Measurements from ENCODE around the gene SETX. TPM values are rescaled to one million over a fixed set of nuclear protein-coding genes. Genes with fewer than 3 reads are reported as not detected.

SETX gene
- total RNA-seq, 2 experiments from 2014 or later: 67.9 to 79.2 TPM

DNA sequence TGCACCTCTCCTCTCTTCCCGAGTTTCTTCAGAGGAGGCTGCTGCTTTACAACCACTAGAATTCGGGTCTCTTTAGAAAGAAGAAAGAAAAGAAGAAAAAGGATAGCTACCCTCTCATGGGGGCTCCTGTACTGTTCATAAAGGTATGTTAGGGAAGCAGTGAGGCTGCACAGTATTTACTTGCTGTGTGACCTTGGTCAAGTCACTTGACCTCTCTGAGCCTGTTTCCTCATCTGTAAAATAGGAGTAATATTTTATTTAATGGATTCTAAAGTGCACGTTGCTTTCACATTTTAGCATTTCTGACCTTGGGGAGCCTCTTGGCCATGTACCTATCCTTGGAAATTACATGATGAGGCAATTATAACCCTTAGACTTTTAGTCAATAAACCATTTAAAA lies 88.8 kb downstream of the SETX start:
- H3K4me2 ChIP-seq (ENCODE audit: low read length): no peak overlapping the region
- BruUV-seq (replicated peaks): no TSS peak
- H3K4me3 ChIP-seq (ENCODE audit: low read depth, low read length, poor library complexity, severe bottlenecking): no peak overlapping the region
- peaks cover 94% of the 10 kb centered on the region for H3K36me3 ChIP-seq (ENCODE audit: insufficient read depth, low read length)
- no peaks in the 10 kb centered on the region; the same call in 1 of the 2 replicates for H4K20me1 ChIP-seq (ENCODE audit: insufficient read depth, low read length)
- ChIA-PET POLR2A (no interaction called here), CTCF (ENCODE audit: unreplicated experiment) (no interaction called here)
- no peaks in the 10 kb centered on the region for H3K9me2 ChIP-seq (ENCODE audit: insufficient read depth, low read length)
- H3K27ac ChIP-seq (ENCODE audit: low read depth, low read length, poor library complexity, severe bottlenecking): no peak overlapping the region
- 0 out of 2 replicates have a peak, but pooled peaks cover 8% of the 10 kb centered on the region for H3K9me3 ChIP-seq (ENCODE audit: low read length)
- DNase-seq (ENCODE audit: low spot score): no peak
- H3K79me2 ChIP-seq (ENCODE audit: insufficient read depth, low read depth, low read length): no peaks in the 10 kb centered on the region
- H2AFZ ChIP-seq (ENCODE audit: low read length): no peak overlapping the region
- TF ChIP-seq CTCF (conservative IDR thresholded peaks at IDR 0.05; ENCODE audit: low read length) (no peak), EZH2phosphoT487 (IDR thresholded peaks at IDR 0.05; ENCODE audit: borderline replicate concordance, low read depth, low read length) (no peak)
- H3K4me1 ChIP-seq (ENCODE audit: insufficient read depth, low read length, poor library complexity, severe bottlenecking): peaks cover 7% of the 10 kb centered on the region
- intact Hi-C loops (cut with micrococcal nuclease; ENCODE audit: unreplicated experiment): loop anchor here (5.0 kb wide), 1 partner anchor 116 kb away; no protein-coding TSS in a partner anchor

GRCh38 chr9:132260846-132261245 lies 93.9 kb downstream of the SETX start:
- DNase-seq (ENCODE audit: low spot score): no peak
- Histone ChIP-seq H3K4me1 (ENCODE audit: insufficient read depth, low read length, poor library complexity, severe bottlenecking) (peaks cover 15% of the 10 kb centered on the region), H4K20me1 (ENCODE audit: insufficient read depth, low read length) (no peaks in the 10 kb centered on the region), H3K9me2 (ENCODE audit: insufficient read depth, low read length) (no peaks in the 10 kb centered on the region), H3K9me3 (ENCODE audit: low read length) (no peaks in the 10 kb centered on the region), H3K79me2 (ENCODE audit: insufficient read depth, low read depth, low read length) (no peaks in the 10 kb centered on the region), H2AFZ (ENCODE audit: low read length) (no peak overlapping the region), H3K4me3 (ENCODE audit: low read depth, low read length, poor library complexity, severe bottlenecking) (no peak overlapping the region), H3K4me2 (ENCODE audit: low read length) (no peak overlapping the region), H3K27ac (ENCODE audit: low read depth, low read length, poor library complexity, severe bottlenecking) (no peak overlapping the region), H3K36me3 (ENCODE audit: insufficient read depth, low read length) (peaks cover 45% of the 10 kb centered on the region)
- intact Hi-C loops (cut with micrococcal nuclease; ENCODE audit: unreplicated experiment): no loop called here
- ChIA-PET CTCF (ENCODE audit: unreplicated experiment) (no interaction called here), POLR2A (no interaction called here)
- no TSS peak for BruUV-seq (replicated peaks)
- no peak for TF ChIP-seq CTCF (conservative IDR thresholded peaks at IDR 0.05; ENCODE audit: low read length)
- TF ChIP-seq EZH2phosphoT487 (IDR thresholded peaks at IDR 0.05; ENCODE audit: borderline replicate concordance, low read depth, low read length): no peak

DNA sequence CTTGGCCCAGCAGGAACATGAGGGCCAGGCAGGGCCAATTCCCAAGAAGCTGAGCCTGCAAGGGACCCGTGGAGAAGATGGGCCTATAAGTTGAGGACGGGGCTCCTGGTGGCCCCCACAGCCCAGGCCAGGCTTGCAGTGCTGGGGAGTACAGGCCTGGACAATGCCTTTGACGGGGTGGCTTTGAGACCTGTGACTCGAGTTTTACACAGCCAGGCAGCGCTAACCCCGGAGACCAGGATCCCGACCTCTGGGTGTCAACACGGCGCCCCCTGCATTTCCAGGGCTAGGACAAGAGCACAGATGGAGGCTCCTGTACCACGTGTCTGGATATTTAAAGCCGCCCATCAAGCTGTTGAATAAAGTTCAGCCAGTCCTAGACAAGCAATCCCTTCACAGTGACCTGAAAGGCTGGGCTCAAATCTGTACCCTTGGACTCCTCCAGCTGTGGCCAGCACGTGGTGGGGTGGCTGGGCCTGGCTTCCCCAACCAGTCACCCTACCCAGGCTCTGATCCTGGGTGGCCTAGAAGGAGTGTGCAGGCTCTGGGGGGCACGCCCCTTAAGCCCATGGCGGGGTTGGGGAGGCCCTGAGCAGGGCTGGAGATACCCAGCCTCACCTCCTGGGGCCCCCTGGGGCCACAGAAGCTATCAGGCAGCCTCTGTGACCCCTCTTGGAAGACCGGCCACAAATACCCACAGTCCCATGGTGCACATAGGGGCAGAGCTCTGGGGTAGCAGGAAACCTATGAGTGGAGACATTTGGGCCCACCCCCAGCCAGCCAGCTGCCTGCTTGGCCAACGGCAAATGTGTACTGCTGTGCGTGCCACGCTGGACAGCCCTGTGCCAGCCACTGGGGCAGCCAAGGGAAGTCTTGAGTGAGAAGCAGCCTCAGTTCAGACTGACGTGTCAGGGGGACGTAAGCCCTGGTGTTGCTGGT lies 104.2 kb downstream of the SETX start:
- H3K79me2 ChIP-seq (ENCODE audit: insufficient read depth, low read depth, low read length): no peaks in the 10 kb centered on the region
- TF ChIP-seq EZH2phosphoT487 (IDR thresholded peaks at IDR 0.05; ENCODE audit: borderline replicate concordance, low read depth, low read length) (no peak), CTCF (conservative IDR thresholded peaks at IDR 0.05; ENCODE audit: low read length) (no peak)
- no peak overlapping the region for H2AFZ ChIP-seq (ENCODE audit: low read length)
- no peak overlapping the region for H3K27ac ChIP-seq (ENCODE audit: low read depth, low read length, poor library complexity, severe bottlenecking)
- intact Hi-C loops (cut with micrococcal nuclease; ENCODE audit: unreplicated experiment): no loop called here
- H3K36me3 ChIP-seq (ENCODE audit: insufficient read depth, low read length): no peaks in the 10 kb centered on the region
- H3K4me3 ChIP-seq (ENCODE audit: low read depth, low read length, poor library complexity, severe bottlenecking): no peak overlapping the region
- no peak overlapping the region for H3K4me2 ChIP-seq (ENCODE audit: low read length)
- CTCF ChIA-PET (ENCODE audit: unreplicated experiment): no interaction called here
- no peaks in the 10 kb centered on the region for H4K20me1 ChIP-seq (ENCODE audit: insufficient read depth, low read length)
- no peaks in the 10 kb centered on the region for H3K4me1 ChIP-seq (ENCODE audit: insufficient read depth, low read length, poor library complexity, severe bottlenecking)
- DNase-seq (ENCODE audit: low spot score): no peak
- H3K9me2 ChIP-seq (ENCODE audit: insufficient read depth, low read length): no peaks in the 10 kb centered on the region
- no TSS peak for BruUV-seq (replicated peaks)
- no peaks in the 10 kb centered on the region for H3K9me3 ChIP-seq (ENCODE audit: low read length)
- POLR2A ChIA-PET: no interaction called here

Data from OCI-LY7 (cell line).